Hepatocyte (in vitro differentiated cells): ENCODE measurements around the gene QRICH2. TPM values are rescaled to one million over a fixed set of nuclear protein-coding genes. Genes with fewer than 3 reads are reported as not detected.
A peak's percentile ranks its signal among the peaks of the same experiment; 100 is the strongest.
"Not testable (repeated sequence)": the region's sequence is repeated elsewhere in the genome, so short reads cannot be mapped to it uniquely, and the experiment has no call there.

Experiments
- DNase-seq: peaks from one replicate; pipeline ENCODE4 v3.0.0-alpha.2; 2016; ENCODE audit warnings: low spot score
- H2AFZ ChIP-seq: fragments of 200-600 bp; sonication (generic); 2 replicates; pipeline ENCODE4 v1.6.0; 2016; ENCODE audit warnings: antibody characterized with exemption, mild to moderate bottlenecking
- H3K27ac ChIP-seq: fragments of 200-600 bp; sonication (generic); 2 replicates; pipeline ENCODE4 v1.5.1; 2016; ENCODE audit warnings: mild to moderate bottlenecking
- H3K27me3 ChIP-seq: fragments of 200-600 bp; sonication (generic); 2 replicates; pipeline ENCODE4 v1.6.1; 2016
- H3K36me3 ChIP-seq: fragments of 200-600 bp; sonication (generic); replicated peaks from 2 replicates; pipeline ENCODE4 v1.5.1; 2016; ENCODE audit warnings: low read depth; ENCODE audit not compliant: insufficient read depth
- H3K4me1 ChIP-seq: fragments of 200-600 bp; sonication (generic); 2 replicates; pipeline ENCODE4 v1.5.1; 2016; ENCODE audit warnings: mild to moderate bottlenecking, moderate library complexity; ENCODE audit not compliant: insufficient read depth
- H3K4me2 ChIP-seq: fragments of 200-600 bp; sonication (generic); 2 replicates; pipeline ENCODE4 v1.6.0; 2016
- H3K4me3 ChIP-seq: fragments of 200-600 bp; sonication (generic); 2 replicates; pipeline ENCODE4 v1.5.1; 2016; ENCODE audit warnings: mild to moderate bottlenecking
- H3K79me2 ChIP-seq: fragments of 200-600 bp; sonication (generic); 2 replicates; pipeline ENCODE4 v1.6.0; 2017; ENCODE audit warnings: mild to moderate bottlenecking
- H3K9me2 ChIP-seq: fragments of 200-600 bp; sonication (generic); replicated peaks from 2 replicates; pipeline ENCODE4 v1.6.0; 2017; ENCODE audit warnings: mild to moderate bottlenecking; ENCODE audit not compliant: insufficient read depth
- H3K9me3 ChIP-seq: fragments of 200-600 bp; sonication (generic); 2 replicates; pipeline ENCODE4 v1.5.1; 2016; ENCODE audit warnings: low read depth, mild to moderate bottlenecking
- H4K20me1 ChIP-seq: fragments of 200-600 bp; sonication (generic); 2 replicates; pipeline ENCODE4 v1.6.0; 2016; ENCODE audit warnings: mild to moderate bottlenecking; ENCODE audit not compliant: insufficient read depth, poor library complexity, severe bottlenecking
- EZH2 ChIP-seq: fragments of 200-600 bp; sonication (generic); IDR thresholded peaks from 2 replicates; pipeline ENCODE4 v1.6.1; 2016; ENCODE audit warnings: antibody characterized with exemption, mild to moderate bottlenecking, borderline replicate concordance
- EZH2phosphoT487 ChIP-seq: fragments of 200-600 bp; sonication (generic); IDR thresholded peaks from one replicate; pipeline ENCODE4 v1.6.1; 2018; ENCODE audit warnings: antibody characterized with exemption, mild to moderate bottlenecking, low read depth, moderate library complexity; ENCODE audit not compliant: unreplicated experiment, severe bottlenecking
- WGBS: methylation state at CpG from one replicate; pipeline ENCODE4 v1.1.6; 2016; ENCODE audit warnings: low lambda C conversion rate; ENCODE audit errors: missing lambda C conversion rate; 5-methylcytosine and 5-hydroxymethylcytosine counted together
- polyA plus RNA-seq: library from polyadenylated mRNA; unstranded; fragments of >200 nt; fragmentation: Nextera tagmentation; extraction: Ambion mirVana; gene quantifications from 2 replicates; pipeline ENCODE4 v1.2.1, GENCODE V29; 2016
- total RNA-seq: library from RNA; depleted of rRNA; stranded (reverse); fragments of >200 nt; gene quantifications from 2 replicates; pipeline ENCODE4 v1.2.3, GENCODE V29; 2014
- TF ChIP-seq, protein P1 (sequence below): fragments of 200-600 bp; sonication (generic); IDR thresholded peaks from 2 replicates; pipeline ENCODE4 v1.5.1; 2016; ENCODE audit warnings: antibody characterized with exemption, mild to moderate bottlenecking; ENCODE audit not compliant: poor library complexity

QRICH2 gene
- total and polyA plus RNA-seq, 2 experiments from 2014 or later = 2.3 to 2.8 TPM

DNA sequence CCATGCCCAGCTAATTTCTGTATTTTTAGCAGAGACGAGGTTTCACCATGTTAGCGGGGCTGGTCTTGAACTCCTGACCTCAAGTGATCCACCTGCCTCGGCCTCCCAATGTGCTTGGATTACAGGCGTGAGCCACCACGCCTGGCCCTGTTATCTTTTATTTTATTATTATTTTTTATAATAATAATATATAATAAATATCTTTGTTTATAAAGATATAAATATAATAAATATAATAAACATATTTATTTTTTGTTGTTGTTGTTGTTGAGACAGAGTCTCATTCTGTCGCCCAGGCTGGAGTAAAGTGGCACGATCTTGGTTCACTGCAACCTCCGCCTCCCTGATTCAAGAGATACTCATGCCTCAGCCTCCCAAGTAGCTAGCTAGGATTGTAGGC is 60.8 kb downstream of the QRICH2 start:
- H3K4me3 ChIP-seq = no peak overlapping the region
- DNase-seq = no peak
- no peaks in the 10 kb centered on the region for H3K9me3 ChIP-seq
- H3K36me3 ChIP-seq = no peaks in the 10 kb centered on the region
- H3K27ac ChIP-seq = peak overlapping the region; percentile 64
- no peaks in the 10 kb centered on the region for H4K20me1 ChIP-seq
- no peaks in the 10 kb centered on the region for H3K79me2 ChIP-seq
- 95% methylated on average over 8 of the region's 8 CpGs for WGBS
- peaks cover 5% of the 10 kb centered on the region for H3K27me3 ChIP-seq
- no peak overlapping the region for H3K4me2 ChIP-seq
- peaks cover 30% of the 10 kb centered on the region for H3K4me1 ChIP-seq
- TF ChIP-seq, protein P1, sequence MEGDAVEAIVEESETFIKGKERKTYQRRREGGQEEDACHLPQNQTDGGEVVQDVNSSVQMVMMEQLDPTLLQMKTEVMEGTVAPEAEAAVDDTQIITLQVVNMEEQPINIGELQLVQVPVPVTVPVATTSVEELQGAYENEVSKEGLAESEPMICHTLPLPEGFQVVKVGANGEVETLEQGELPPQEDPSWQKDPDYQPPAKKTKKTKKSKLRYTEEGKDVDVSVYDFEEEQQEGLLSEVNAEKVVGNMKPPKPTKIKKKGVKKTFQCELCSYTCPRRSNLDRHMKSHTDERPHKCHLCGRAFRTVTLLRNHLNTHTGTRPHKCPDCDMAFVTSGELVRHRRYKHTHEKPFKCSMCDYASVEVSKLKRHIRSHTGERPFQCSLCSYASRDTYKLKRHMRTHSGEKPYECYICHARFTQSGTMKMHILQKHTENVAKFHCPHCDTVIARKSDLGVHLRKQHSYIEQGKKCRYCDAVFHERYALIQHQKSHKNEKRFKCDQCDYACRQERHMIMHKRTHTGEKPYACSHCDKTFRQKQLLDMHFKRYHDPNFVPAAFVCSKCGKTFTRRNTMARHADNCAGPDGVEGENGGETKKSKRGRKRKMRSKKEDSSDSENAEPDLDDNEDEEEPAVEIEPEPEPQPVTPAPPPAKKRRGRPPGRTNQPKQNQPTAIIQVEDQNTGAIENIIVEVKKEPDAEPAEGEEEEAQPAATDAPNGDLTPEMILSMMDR = no peak
- no peaks in the 10 kb centered on the region for H3K9me2 ChIP-seq
- no peak overlapping the region for H2AFZ ChIP-seq

- peak; percentile 51 for DNase-seq
- peaks cover 27% of the 10 kb centered on the region for H3K4me1 ChIP-seq
- H3K9me2 ChIP-seq = no peaks in the 10 kb centered on the region
- no peaks in the 10 kb centered on the region for H4K20me1 ChIP-seq
- peaks cover 5% of the 10 kb centered on the region for H3K27me3 ChIP-seq
- no peaks in the 10 kb centered on the region for H3K9me3 ChIP-seq
- H3K4me2 ChIP-seq = peak overlapping the region; percentile 47
- no peak overlapping the region for H3K4me3 ChIP-seq
- H3K27ac ChIP-seq = peak overlapping the region; percentile 64
- WGBS = 74% methylated on average over 7 of the region's 7 CpGs
- H3K36me3 ChIP-seq = no peaks in the 10 kb centered on the region
- H3K79me2 ChIP-seq = peaks cover 5% of the 10 kb centered on the region
- no peak overlapping the region for H2AFZ ChIP-seq
- TF ChIP-seq, protein P1 = no peak
- TF ChIP-seq EZH2 (no peak), EZH2phosphoT487 (no peak)
These were observed 61.7 kb downstream of the QRICH2 start for GRCh38 chr17:76246080-76247066.

GRCh38 chr17:76244721-76245120 is 63.4 kb downstream of the QRICH2 start:
- H3K27ac ChIP-seq, H3K4me3 ChIP-seq, H2AFZ ChIP-seq, H4K20me1 ChIP-seq, H3K9me2 ChIP-seq, H3K36me3 ChIP-seq, H3K9me3 ChIP-seq, DNase-seq, H3K79me2 ChIP-seq, H3K27me3 ChIP-seq, H3K4me2 ChIP-seq: not testable (repeated sequence)
- WGBS = 95% methylated on average over 8 of the region's 8 CpGs
- peaks cover 30% of the 10 kb centered on the region for H3K4me1 ChIP-seq

DNA sequence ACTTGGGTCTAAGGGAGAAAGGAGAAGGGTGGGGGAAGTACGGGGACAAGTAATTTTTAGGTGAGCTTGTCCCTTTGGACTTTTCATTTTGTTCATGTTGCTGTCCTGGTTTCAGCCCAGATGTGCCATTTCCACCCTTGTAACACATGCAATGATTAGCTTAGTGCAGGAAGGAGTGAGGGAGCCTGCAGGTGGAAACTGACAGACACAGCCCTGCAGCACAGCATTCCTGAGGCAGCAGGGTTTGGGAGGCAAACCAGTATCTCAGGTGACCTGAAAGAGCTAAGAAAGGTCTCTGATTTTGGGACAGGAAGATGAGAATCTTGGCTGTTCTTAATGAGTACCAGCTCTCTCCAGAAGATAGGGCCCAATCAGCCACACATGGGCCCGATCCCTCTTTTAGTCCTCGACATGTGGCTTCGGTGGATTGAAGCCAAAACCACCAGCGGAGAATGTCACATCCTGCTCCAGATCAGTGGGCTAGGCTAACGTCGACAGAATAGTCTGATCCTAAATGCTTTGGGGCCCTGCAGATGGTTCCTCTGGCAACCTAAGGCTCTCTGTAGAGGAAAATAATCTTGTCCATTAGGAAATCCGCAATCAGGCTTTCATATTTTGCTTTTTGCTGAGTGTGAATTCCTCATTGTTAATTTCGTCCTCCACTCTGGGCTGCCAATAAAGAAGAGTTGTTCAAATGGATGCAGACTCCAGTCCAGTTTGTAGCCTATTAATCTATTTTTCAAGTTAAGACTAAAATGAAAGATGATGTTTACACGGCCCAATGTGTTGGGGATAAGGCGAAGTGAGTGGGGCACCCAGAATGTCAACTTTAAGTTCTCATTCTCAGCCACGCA is 64.0 kb downstream of the QRICH2 start:
- TF ChIP-seq EZH2phosphoT487 = no peak
- no peak for TF ChIP-seq EZH2
- TF ChIP-seq, protein P1 = no peak
- peaks cover 5% of the 10 kb centered on the region for H3K27me3 ChIP-seq
- H3K9me3 ChIP-seq = no peaks in the 10 kb centered on the region
- H3K36me3 ChIP-seq = no peaks in the 10 kb centered on the region
- no peak for DNase-seq
- WGBS = 81% methylated on average over 12 of the region's 12 CpGs
- H3K4me1 ChIP-seq = peaks cover 32% of the 10 kb centered on the region
- no peak overlapping the region for H3K4me3 ChIP-seq
- peaks cover 5% of the 10 kb centered on the region for H3K79me2 ChIP-seq
- H3K4me2 ChIP-seq = no peak overlapping the region
- no peak overlapping the region for H2AFZ ChIP-seq
- H3K9me2 ChIP-seq = no peaks in the 10 kb centered on the region
- H4K20me1 ChIP-seq = no peaks in the 10 kb centered on the region
- no peak overlapping the region for H3K27ac ChIP-seq
